ENCODE results near the gene CDC42SE2.

CDC42SE2 gene

DNA sequence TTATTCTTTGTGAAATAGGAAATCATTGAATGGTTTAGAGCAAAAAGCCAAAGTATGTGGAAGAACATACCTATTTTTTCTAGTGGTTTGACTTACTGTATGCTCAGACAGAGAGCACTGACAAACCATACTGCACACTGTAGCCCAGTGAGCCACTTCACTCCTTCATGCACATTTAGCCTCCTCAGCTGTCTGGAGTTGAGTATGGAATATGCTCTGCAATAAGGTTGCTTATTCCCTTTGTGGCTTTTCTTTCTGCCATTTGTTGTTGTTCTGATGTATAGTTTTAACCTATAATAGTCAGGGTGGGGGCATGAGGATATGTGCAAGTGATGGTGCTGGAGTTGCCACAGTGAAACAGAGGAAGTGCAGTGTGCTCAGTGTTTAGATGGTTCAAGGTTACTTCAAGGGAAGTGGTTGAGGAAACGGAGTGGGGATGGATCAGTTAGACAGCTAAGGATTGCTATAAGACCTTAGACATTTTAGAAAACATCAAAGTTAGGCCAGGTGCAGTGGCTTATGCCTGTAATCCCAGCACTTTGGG lies 100.7 kb downstream of the CDC42SE2 start:
- Histone ChIP-seq H3K23ac (ENCODE audit: low read depth, low read length, poor library complexity) (no peak overlapping the region), H3K18ac (ENCODE audit: low read length) (no peak overlapping the region), H2BK12ac (ENCODE audit: low read length) (no peak overlapping the region), H3K36me3 (replicated peaks in 1 of 2; ENCODE audit: control insufficient read depth in 2 of 2, insufficient read depth in 2 of 2, low read length in 2 of 2) (peaks cover 0 to 20% of the 10 kb centered on the region in 2 donors), H4K91ac (ENCODE audit: low read depth, low read length, poor library complexity) (no peak overlapping the region), H3K79me1 (ENCODE audit: low read depth, low read length) (no peaks in the 10 kb centered on the region), H3K4me3 (ENCODE audit: low read length in 2 of 2) (no peak overlapping the region), H2AK5ac (ENCODE audit: low read depth, low read length) (no peak overlapping the region), H2AFZ (ENCODE audit: low read length) (no peak overlapping the region), H2BK120ac (ENCODE audit: low read depth, low read length) (no peak overlapping the region), H2BK5ac (ENCODE audit: low read length) (no peak overlapping the region), H3K4me2 (ENCODE audit: insufficient read depth, low read length, poor library complexity, severe bottlenecking) (no peak overlapping the region), H3K9me3 (replicated peaks in 1 of 2; ENCODE audit: control insufficient read depth in 2 of 2, insufficient read depth in 1 of 2, low read depth in 1 of 2, low read length in 2 of 2) (peaks cover 0 to 10% of the 10 kb centered on the region in 2 donors), H4K8ac (ENCODE audit: low read depth, low read length) (no peak overlapping the region), H3K9ac (ENCODE audit: low read depth, low read length, poor library complexity) (no peak overlapping the region), H3K27me3 (ENCODE audit: control insufficient read depth in 3 of 3, insufficient read depth in 3 of 3, low read depth in 1 of 3, low read length in 3 of 3) (no peaks in the 10 kb centered on the region), H3K27ac (replicated peaks; ENCODE audit: low read length) (no peak overlapping the region), H3K4me1 (ENCODE audit: control insufficient read depth in 2 of 2, insufficient read depth in 1 of 2, low read depth in 1 of 2, low read length in 2 of 2) (peaks cover 0 to 1% of the 10 kb centered on the region in 2 donors), H3K14ac (ENCODE audit: low read length) (no peak overlapping the region), H3K4ac (ENCODE audit: low read length) (no peak overlapping the region), H2BK15ac (ENCODE audit: low read length) (no peak overlapping the region)
- WGBS, 2 donors (ENCODE audit: extremely low coverage in 2 of 2, insufficient read length in 2 of 2, insufficient replicate concordance in 1 of 2): no CpG with 5 or more reads among the region's 1 CpG
- no peak for DNase-seq (ENCODE audit: low spot score)

DNA sequence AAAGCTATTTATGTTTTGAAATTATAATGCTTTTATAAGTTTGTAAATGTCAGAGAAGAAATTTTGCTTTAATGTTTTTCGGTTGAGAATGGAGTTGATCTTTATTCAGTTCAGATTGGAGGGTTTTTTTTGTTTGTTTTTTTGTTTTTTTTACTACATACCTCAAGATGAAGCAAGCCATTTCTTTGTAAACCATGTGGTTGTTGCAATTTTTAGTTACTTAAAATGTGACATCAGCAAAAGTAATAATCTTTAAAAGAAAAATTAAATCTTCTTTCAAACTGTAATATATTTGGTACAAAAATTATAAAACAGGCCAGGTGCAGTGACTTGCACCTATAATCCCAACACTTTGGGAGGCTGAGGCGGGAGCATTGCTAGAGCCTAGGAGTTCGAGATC lies 102.6 kb downstream of the CDC42SE2 start:
- Histone ChIP-seq H3K27me3 (ENCODE audit: control insufficient read depth in 3 of 3, insufficient read depth in 3 of 3, low read depth in 1 of 3, low read length in 3 of 3) (no peaks in the 10 kb centered on the region), H3K4me2 (ENCODE audit: insufficient read depth, low read length, poor library complexity, severe bottlenecking) (peak overlapping the region; percentile 11), H2BK120ac (ENCODE audit: low read depth, low read length) (no peak overlapping the region), H3K14ac (ENCODE audit: low read length) (no peak overlapping the region), H3K18ac (ENCODE audit: low read length) (no peak overlapping the region), H3K9me3 (replicated peaks in 1 of 2; ENCODE audit: control insufficient read depth in 2 of 2, insufficient read depth in 1 of 2, low read depth in 1 of 2, low read length in 2 of 2) (peaks cover 0 to 10% of the 10 kb centered on the region in 2 donors), H3K4ac (ENCODE audit: low read length) (no peak overlapping the region), H3K27ac (replicated peaks; ENCODE audit: low read length) (no peak overlapping the region), H2BK12ac (ENCODE audit: low read length) (no peak overlapping the region), H2AFZ (ENCODE audit: low read length) (no peak overlapping the region), H3K36me3 (replicated peaks in 1 of 2; ENCODE audit: control insufficient read depth in 2 of 2, insufficient read depth in 2 of 2, low read length in 2 of 2) (peaks cover 0 to 9% of the 10 kb centered on the region in 2 donors), H3K23ac (ENCODE audit: low read depth, low read length, poor library complexity) (no peak overlapping the region), H3K4me3 (ENCODE audit: low read length in 2 of 2) (no peak overlapping the region), H4K8ac (ENCODE audit: low read depth, low read length) (no peak overlapping the region), H3K79me1 (ENCODE audit: low read depth, low read length) (no peaks in the 10 kb centered on the region), H2AK5ac (ENCODE audit: low read depth, low read length) (no peak overlapping the region), H3K4me1 (ENCODE audit: control insufficient read depth in 2 of 2, insufficient read depth in 1 of 2, low read depth in 1 of 2, low read length in 2 of 2) (no peaks in the 10 kb centered on the region), H3K9ac (ENCODE audit: low read depth, low read length, poor library complexity) (no peak overlapping the region), H4K91ac (ENCODE audit: low read depth, low read length, poor library complexity) (no peak overlapping the region), H2BK5ac (ENCODE audit: low read length) (no peak overlapping the region), H2BK15ac (ENCODE audit: low read length) (no peak overlapping the region)
- 100% methylated on average over 1 of the region's 3 CpGs; no CpG with 5 or more reads in 1 of the 2 donors for WGBS, 2 donors (ENCODE audit: extremely low coverage in 2 of 2, insufficient read length in 2 of 2, insufficient replicate concordance in 1 of 2)
- DNase-seq (ENCODE audit: low spot score): no peak

DNA sequence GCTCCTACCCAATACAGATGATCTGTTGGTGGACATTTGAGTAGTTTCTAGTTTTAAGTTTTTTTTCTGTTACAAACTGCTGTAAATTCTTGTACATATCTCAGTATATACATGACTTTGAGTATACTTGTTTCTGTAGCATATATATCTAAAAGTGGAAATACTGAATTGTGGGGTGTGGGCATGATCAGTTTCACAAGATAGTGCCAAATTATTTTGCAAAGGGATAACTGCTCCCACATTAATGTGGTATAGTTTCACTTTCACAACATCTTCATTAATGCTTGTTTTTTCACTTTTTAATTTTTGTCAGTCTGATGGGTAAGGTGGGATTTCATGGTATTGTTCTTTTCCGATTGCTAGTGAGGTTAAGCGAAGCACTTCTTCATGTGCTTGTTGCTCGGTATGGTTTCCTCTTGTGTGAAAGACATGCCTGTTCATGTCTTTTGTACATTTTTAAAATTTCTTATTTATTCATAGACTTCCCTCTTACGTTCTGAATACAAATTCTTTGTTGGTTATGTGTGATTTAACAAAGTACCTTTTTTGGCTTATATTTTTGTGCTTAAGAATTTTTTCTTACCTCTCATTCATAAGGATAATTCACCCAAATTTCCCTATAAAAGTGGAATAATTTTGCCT lies 103.5 kb downstream of the CDC42SE2 start:
- no peak overlapping the region for H3K4me3 ChIP-seq (ENCODE audit: low read length in 2 of 2)
- H3K23ac ChIP-seq (ENCODE audit: low read depth, low read length, poor library complexity): no peak overlapping the region
- H3K4me1 ChIP-seq (ENCODE audit: control insufficient read depth in 2 of 2, insufficient read depth in 1 of 2, low read depth in 1 of 2, low read length in 2 of 2): no peaks in the 10 kb centered on the region
- H2AK5ac ChIP-seq (ENCODE audit: low read depth, low read length): no peak overlapping the region
- no peak overlapping the region for H3K4me2 ChIP-seq (ENCODE audit: insufficient read depth, low read length, poor library complexity, severe bottlenecking)
- H2BK5ac ChIP-seq (ENCODE audit: low read length): no peak overlapping the region
- no peak overlapping the region for H4K8ac ChIP-seq (ENCODE audit: low read depth, low read length)
- peaks cover 0 to 3% of the 10 kb centered on the region in 2 donors for H3K36me3 ChIP-seq (replicated peaks in 1 of 2; ENCODE audit: control insufficient read depth in 2 of 2, insufficient read depth in 2 of 2, low read length in 2 of 2)
- DNase-seq (ENCODE audit: low spot score): no peak
- no peak overlapping the region for H2BK120ac ChIP-seq (ENCODE audit: low read depth, low read length)
- no peak overlapping the region for H3K14ac ChIP-seq (ENCODE audit: low read length)
- WGBS, 2 donors (ENCODE audit: extremely low coverage in 2 of 2, insufficient read length in 2 of 2, insufficient replicate concordance in 1 of 2): no CpG with 5 or more reads among the region's 4 CpGs
- H3K27me3 ChIP-seq (ENCODE audit: control insufficient read depth in 3 of 3, insufficient read depth in 3 of 3, low read depth in 1 of 3, low read length in 3 of 3): no peaks in the 10 kb centered on the region
- no peak overlapping the region for H2BK12ac ChIP-seq (ENCODE audit: low read length)
- no peak overlapping the region for H3K27ac ChIP-seq (replicated peaks; ENCODE audit: low read length)
- no peak overlapping the region for H3K9ac ChIP-seq (ENCODE audit: low read depth, low read length, poor library complexity)
- H3K79me1 ChIP-seq (ENCODE audit: low read depth, low read length): no peaks in the 10 kb centered on the region
- H2AFZ ChIP-seq (ENCODE audit: low read length): no peak overlapping the region
- no peak overlapping the region for H4K91ac ChIP-seq (ENCODE audit: low read depth, low read length, poor library complexity)
- H2BK15ac ChIP-seq (ENCODE audit: low read length): no peak overlapping the region
- H3K18ac ChIP-seq (ENCODE audit: low read length): no peak overlapping the region
- H3K9me3 ChIP-seq (replicated peaks in 1 of 2; ENCODE audit: control insufficient read depth in 2 of 2, insufficient read depth in 1 of 2, low read depth in 1 of 2, low read length in 2 of 2): peaks cover 0 to 10% of the 10 kb centered on the region in 2 donors
- H3K4ac ChIP-seq (ENCODE audit: low read length): no peak overlapping the region

DNA sequence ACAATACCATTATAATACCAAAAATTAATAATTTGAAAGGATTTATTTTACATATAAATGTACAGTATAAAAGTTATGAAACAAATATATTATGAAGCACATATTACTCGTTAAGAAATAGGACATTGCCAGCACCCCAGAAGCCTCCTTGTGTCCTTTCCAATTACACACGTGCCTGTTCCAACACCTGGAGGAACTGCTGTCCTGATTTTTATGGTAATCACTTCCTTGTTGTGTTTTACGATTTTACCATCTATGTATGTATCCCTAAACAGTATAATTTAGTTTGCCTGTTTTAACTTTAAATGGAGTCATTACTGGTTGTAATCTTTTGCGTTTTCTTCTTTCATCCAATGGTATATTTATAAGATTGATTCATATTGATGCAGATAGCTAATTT lies 105.0 kb downstream of the CDC42SE2 start:
- DNase-seq (ENCODE audit: low spot score): no peak
- Histone ChIP-seq H2AFZ (ENCODE audit: low read length) (no peak overlapping the region), H3K4me3 (ENCODE audit: low read length in 2 of 2) (no peak overlapping the region), H4K8ac (ENCODE audit: low read depth, low read length) (no peak overlapping the region), H3K9me3 (replicated peaks in 1 of 2; ENCODE audit: control insufficient read depth in 2 of 2, insufficient read depth in 1 of 2, low read depth in 1 of 2, low read length in 2 of 2) (peaks cover 0 to 10% of the 10 kb centered on the region in 2 donors), H2AK5ac (ENCODE audit: low read depth, low read length) (no peak overlapping the region), H3K27me3 (ENCODE audit: control insufficient read depth in 3 of 3, insufficient read depth in 3 of 3, low read depth in 1 of 3, low read length in 3 of 3) (no peaks in the 10 kb centered on the region), H3K4me2 (ENCODE audit: insufficient read depth, low read length, poor library complexity, severe bottlenecking) (no peak overlapping the region), H3K4me1 (ENCODE audit: control insufficient read depth in 2 of 2, insufficient read depth in 1 of 2, low read depth in 1 of 2, low read length in 2 of 2) (no peaks in the 10 kb centered on the region), H2BK15ac (ENCODE audit: low read length) (no peak overlapping the region), H2BK5ac (ENCODE audit: low read length) (no peak overlapping the region), H3K79me1 (ENCODE audit: low read depth, low read length) (no peaks in the 10 kb centered on the region), H3K14ac (ENCODE audit: low read length) (no peak overlapping the region), H3K18ac (ENCODE audit: low read length) (no peak overlapping the region), H4K91ac (ENCODE audit: low read depth, low read length, poor library complexity) (no peak overlapping the region), H3K4ac (ENCODE audit: low read length) (no peak overlapping the region), H2BK12ac (ENCODE audit: low read length) (no peak overlapping the region), H2BK120ac (ENCODE audit: low read depth, low read length) (no peak overlapping the region), H3K27ac (replicated peaks; ENCODE audit: low read length) (no peak overlapping the region), H3K36me3 (replicated peaks in 1 of 2; ENCODE audit: control insufficient read depth in 2 of 2, insufficient read depth in 2 of 2, low read length in 2 of 2) (peaks cover 0 to 3% of the 10 kb centered on the region in 2 donors), H3K23ac (ENCODE audit: low read depth, low read length, poor library complexity) (no peak overlapping the region), H3K9ac (ENCODE audit: low read depth, low read length, poor library complexity) (no peak overlapping the region)
- WGBS, 2 donors (ENCODE audit: extremely low coverage in 2 of 2, insufficient read length in 2 of 2, insufficient replicate concordance in 1 of 2): no CpG with 5 or more reads among the region's 4 CpGs
